ENCODE results near the gene KRT16.
"Not testable (repeated sequence)": the region's sequence is repeated elsewhere in the genome, so short reads cannot be mapped to it uniquely, and the experiment has no call there.

Gene KRT16

GRCh38 chr17:41648411-41649195 lies 36.0 kb upstream of the KRT16 start:
- DNase-seq (ENCODE audit: low read depth), result peak; percentile 43
- peak overlapping the region; percentile 35 for H3K4me3 ChIP-seq (ENCODE audit: low read depth, low read length)

GRCh38 chr17:41647940-41648410 lies 35.4 kb upstream of the KRT16 start:
- no peak for DNase-seq (ENCODE audit: low read depth)
- peak overlapping the region; percentile 21 for H3K4me3 ChIP-seq (ENCODE audit: low read depth, low read length)

- DNase-seq (ENCODE audit: low read depth), result no peak
- no peak overlapping the region for H3K4me3 ChIP-seq (ENCODE audit: low read depth, low read length)
Measured at GRCh38 chr17:41647038-41647813, 34.7 kb upstream of the KRT16 start.

GRCh38 chr17:41642252-41643156 lies 29.9 kb upstream of the KRT16 start:
- no peak overlapping the region for H3K4me3 ChIP-seq (ENCODE audit: low read depth, low read length)
- DNase-seq (ENCODE audit: low read depth), result no peak

GRCh38 chr17:41640596-41640995 lies 28.0 kb upstream of the KRT16 start:
- H3K4me3 ChIP-seq (ENCODE audit: low read depth, low read length); DNase-seq (ENCODE audit: low read depth): not testable (repeated sequence)

GRCh38 chr17:41639492-41640473 lies 27.2 kb upstream of the KRT16 start:
- H3K4me3 ChIP-seq (ENCODE audit: low read depth, low read length), result no peak overlapping the region
- no peak for DNase-seq (ENCODE audit: low read depth)

- no peak overlapping the region for H3K4me3 ChIP-seq (ENCODE audit: low read depth, low read length)
- no peak for DNase-seq (ENCODE audit: low read depth)
Measured at GRCh38 chr17:41638941-41639340, 26.4 kb upstream of the KRT16 start.

GRCh38 chr17:41638194-41638593 lies 25.6 kb upstream of the KRT16 start:
- no peak for DNase-seq (ENCODE audit: low read depth)
- H3K4me3 ChIP-seq (ENCODE audit: low read depth, low read length), result no peak overlapping the region

- H3K4me3 ChIP-seq (ENCODE audit: low read depth, low read length), result no peak overlapping the region
Measured at GRCh38 chr17:41636652-41637051, 24.1 kb upstream of the KRT16 start.

GRCh38 chr17:41635121-41636097 lies 22.8 kb upstream of the KRT16 start:
- no peak for DNase-seq (ENCODE audit: low read depth)
- H3K4me3 ChIP-seq (ENCODE audit: low read depth, low read length), result no peak overlapping the region

More at GRCh38 chr17:41636652-41637051, 24.1 kb upstream of the KRT16 start:
- DNase-seq (ENCODE audit: low read depth), result no peak

- H3K4me3 ChIP-seq (ENCODE audit: low read depth, low read length), result no peak overlapping the region
- DNase-seq (ENCODE audit: low read depth), result no peak
Measured at GRCh38 chr17:41634639-41635038, 22.1 kb upstream of the KRT16 start.

GRCh38 chr17:41633556-41634199 lies 21.1 kb upstream of the KRT16 start:
- H3K4me3 ChIP-seq (ENCODE audit: low read depth, low read length), result no peak overlapping the region
- DNase-seq (ENCODE audit: low read depth), result no peak

- no peak overlapping the region for H3K4me3 ChIP-seq (ENCODE audit: low read depth, low read length)
- no peak for DNase-seq (ENCODE audit: low read depth)
Measured at GRCh38 chr17:41632482-41633105, 20.0 kb upstream of the KRT16 start.

GRCh38 chr17:41631898-41632285 lies 19.3 kb upstream of the KRT16 start:
- no peak overlapping the region for H3K4me3 ChIP-seq (ENCODE audit: low read depth, low read length)
- DNase-seq (ENCODE audit: low read depth), result no peak

- DNase-seq (ENCODE audit: low read depth), result no peak
Measured at GRCh38 chr17:41631025-41631897, 18.7 kb upstream of the KRT16 start.

More at GRCh38 chr17:41631025-41631897, 18.7 kb upstream of the KRT16 start:
- H3K4me3 ChIP-seq (ENCODE audit: low read depth, low read length), result no peak overlapping the region

All from skeletal muscle cell (primary cell).